22Rv1 (cell line): ENCODE results near the gene MKNK2.

Source experiments
- ZFX ChIP-seq: fragments of 450-650 bp; IDR thresholded peaks from 2 replicates; pipeline ENCODE4 v1.6.1; 2017; ENCODE audit warnings: antibody characterized with exemption, borderline replicate concordance
- TF ChIP-seq, protein P1 (sequence below): fragments of 450-650 bp; IDR thresholded peaks from 2 replicates; pipeline ENCODE4 v1.5.1; 2017; ENCODE audit warnings: mild to moderate bottlenecking

DNA sequence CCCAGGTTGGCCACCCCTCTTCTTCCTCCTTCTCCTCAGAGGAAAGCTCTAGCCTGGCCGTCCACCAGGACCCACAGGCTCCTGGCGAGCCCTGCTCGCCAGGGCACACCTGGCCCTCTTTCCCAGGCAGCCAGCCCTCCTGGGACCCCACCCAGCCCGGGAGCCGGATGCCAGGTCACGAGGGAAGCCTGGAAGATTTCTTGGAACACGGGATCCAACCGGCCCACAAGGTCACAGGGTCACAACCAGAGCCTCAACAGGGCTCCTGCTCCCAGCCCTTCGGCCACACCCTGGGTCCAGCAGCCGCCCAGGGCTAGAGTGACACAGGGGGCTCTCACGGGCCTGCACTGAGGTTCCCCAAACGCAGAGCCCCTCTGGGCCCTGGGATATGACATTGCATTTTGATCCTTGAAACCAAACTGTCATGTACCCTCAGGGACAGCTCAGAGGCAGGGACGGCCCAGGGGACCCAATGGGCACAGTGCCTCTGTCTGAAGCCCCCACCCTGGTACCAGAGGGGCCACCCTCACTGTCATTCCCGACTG, 5.5 kb downstream of the MKNK2 start:
- TF ChIP-seq, protein P1, sequence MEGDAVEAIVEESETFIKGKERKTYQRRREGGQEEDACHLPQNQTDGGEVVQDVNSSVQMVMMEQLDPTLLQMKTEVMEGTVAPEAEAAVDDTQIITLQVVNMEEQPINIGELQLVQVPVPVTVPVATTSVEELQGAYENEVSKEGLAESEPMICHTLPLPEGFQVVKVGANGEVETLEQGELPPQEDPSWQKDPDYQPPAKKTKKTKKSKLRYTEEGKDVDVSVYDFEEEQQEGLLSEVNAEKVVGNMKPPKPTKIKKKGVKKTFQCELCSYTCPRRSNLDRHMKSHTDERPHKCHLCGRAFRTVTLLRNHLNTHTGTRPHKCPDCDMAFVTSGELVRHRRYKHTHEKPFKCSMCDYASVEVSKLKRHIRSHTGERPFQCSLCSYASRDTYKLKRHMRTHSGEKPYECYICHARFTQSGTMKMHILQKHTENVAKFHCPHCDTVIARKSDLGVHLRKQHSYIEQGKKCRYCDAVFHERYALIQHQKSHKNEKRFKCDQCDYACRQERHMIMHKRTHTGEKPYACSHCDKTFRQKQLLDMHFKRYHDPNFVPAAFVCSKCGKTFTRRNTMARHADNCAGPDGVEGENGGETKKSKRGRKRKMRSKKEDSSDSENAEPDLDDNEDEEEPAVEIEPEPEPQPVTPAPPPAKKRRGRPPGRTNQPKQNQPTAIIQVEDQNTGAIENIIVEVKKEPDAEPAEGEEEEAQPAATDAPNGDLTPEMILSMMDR = no peak
- no peak for TF ChIP-seq ZFX
